SK-N-SH (cell line): ENCODE results near the gene MTREX. TPM values are rescaled to one million over a fixed set of nuclear protein-coding genes. Genes with fewer than 3 reads are reported as not detected.

Source experiments
- CTCF ChIA-PET: fragments of 300-600, 350-600 bp; formaldehyde crosslinking; extraction: SDS; loops from one replicate; lab custom pipeline; 2021; lab: Yijun Ruan, JAX
- POLR2A ChIA-PET: fragments of 350-600 bp; sonication (Branson Sonifier 250); formaldehyde crosslinking; extraction: SDS; loops from one replicate; lab custom pipeline; 2020; ENCODE audit warnings: antibody characterized with exemption, inconsistent platforms; lab: Yijun Ruan, JAX
- DNase-seq: peaks from one replicate; pipeline ENCODE4 v3.0.0; 2012
- H2AFZ ChIP-seq: fragments of 200-600 bp; sonication (generic); 2 replicates; pipeline ENCODE4 v1.8.1; 2016; ENCODE audit warnings: antibody characterized with exemption, mild to moderate bottlenecking, low read depth
- H3F3A ChIP-seq: fragments of 200-600 bp; sonication (generic); replicated peaks from 2 replicates; pipeline ENCODE3; 2016; ENCODE audit warnings: antibody characterized with exemption, mild to moderate bottlenecking; ENCODE audit not compliant: insufficient read depth
- H3K27ac ChIP-seq, 2 experiments: fragments of 200-500 bp in 1 of 2; fragments of 200-600 bp in 1 of 2; sonication (Bioruptor generic) in 1 of 2; sonication (generic), shearing (Covaris generic) in 1 of 2; 2 replicates each; pipeline versions ENCODE4 v1.5.1 to v1.6.1; 2014 to 2016; ENCODE audit warnings: low read depth in 2 of 2, inconsistent platforms in 1 of 2, low read length in 1 of 2, mild to moderate bottlenecking in 1 of 2, mixed read lengths in 1 of 2
- H3K27me3 ChIP-seq: fragments of 200-600 bp; sonication (generic), shearing (Covaris generic); 2 replicates; pipeline ENCODE4 v1.6.1; 2016; ENCODE audit warnings: mixed run types; ENCODE audit not compliant: insufficient read depth
- H3K36me3 ChIP-seq, 2 experiments: fragments of 200-500 bp in 1 of 2; fragments of 200-600 bp in 1 of 2; sonication (Bioruptor generic) in 1 of 2; sonication (generic) in 1 of 2; replicated peaks in 1 of 2; 2 replicates each; pipeline versions ENCODE3 to v1.5.1; 2014 to 2016; ENCODE audit warnings: low read length in 1 of 2, mild to moderate bottlenecking in 1 of 2; ENCODE audit not compliant: insufficient read depth in 2 of 2, control insufficient read depth in 1 of 2
- H3K4me1 ChIP-seq, 2 experiments: fragments of 200-500 bp in 1 of 2; fragments of 200-600 bp in 1 of 2; sonication (Bioruptor generic) in 1 of 2; sonication (generic), shearing (Covaris generic) in 1 of 2; 2 replicates each; pipeline versions ENCODE4 v1.5.1 to v1.6.1; 2014 to 2016; ENCODE audit warnings: low read depth in 1 of 2, low read length in 1 of 2, mixed run types in 1 of 2; ENCODE audit not compliant: insufficient read depth in 2 of 2, control insufficient read depth in 1 of 2
- H3K4me2 ChIP-seq: fragments of 200-600 bp; sonication (generic), shearing (Covaris generic); 2 replicates; pipeline ENCODE4 v1.6.1; 2017; ENCODE audit warnings: mixed run types
- H3K4me3 ChIP-seq, 2 experiments: fragments of 200-500 bp in 1 of 2; fragments of 200-600 bp in 1 of 2; sonication (Bioruptor generic) in 1 of 2; sonication (generic), shearing (Covaris generic) in 1 of 2; 2 replicates each; pipeline versions ENCODE4 v1.5.1 to v1.8.1; 2014 to 2016; ENCODE audit warnings: low read depth in 2 of 2, inconsistent platforms in 1 of 2, low read length in 1 of 2, mild to moderate bottlenecking in 1 of 2, mixed read lengths in 1 of 2, moderate library complexity in 1 of 2
- H3K79me2 ChIP-seq: fragments of 200-600 bp; sonication (generic); 2 replicates; pipeline ENCODE4 v1.8.1; 2017; ENCODE audit warnings: mild to moderate bottlenecking; ENCODE audit not compliant: insufficient read depth
- H3K9ac ChIP-seq: fragments of 200-600 bp; sonication (generic); 2 replicates; pipeline ENCODE4 v1.6.1; 2017; ENCODE audit warnings: mixed run types
- H3K9me2 ChIP-seq: fragments of 200-600 bp; sonication (generic); 2 replicates; pipeline ENCODE4 v1.6.1; 2017; ENCODE audit warnings: mixed run types
- H3K9me3 ChIP-seq: fragments of 200-600 bp; sonication (generic); 2 replicates; pipeline ENCODE4 v1.6.1; 2017; ENCODE audit warnings: mixed run types, mild to moderate bottlenecking, moderate library complexity
- H4K20me1 ChIP-seq: fragments of 200-600 bp; sonication (generic); 2 replicates; pipeline ENCODE4 v1.6.1; 2017; ENCODE audit warnings: mild to moderate bottlenecking, mixed run types; ENCODE audit not compliant: insufficient read depth
- FOXJ3 ChIP-seq: sonication (generic); formaldehyde crosslinking; IDR thresholded peaks from 2 replicates; pipeline ENCODE4 v1.5.1; 2020; ENCODE audit warnings: mild to moderate bottlenecking, missing genetic modification reagents
- NFIC ChIP-seq: IDR thresholded peaks from 2 replicates; pipeline ENCODE4 v1.4.0; 2012; ENCODE audit warnings: borderline replicate concordance
- RFX5 ChIP-seq: IDR thresholded peaks from 2 replicates; pipeline ENCODE4 v1.6.1; 2012; ENCODE audit warnings: mild to moderate bottlenecking, improper control_type of control experiment, low read length
- SIN3A ChIP-seq: IDR thresholded peaks from 2 replicates; pipeline ENCODE4 v1.6.1; 2012; ENCODE audit warnings: low read depth, mild to moderate bottlenecking, low read length, moderate library complexity, borderline replicate concordance
- WGBS: methylation state at CpG from one replicate; pipeline ENCODE4 v1.1.6; 2017; ENCODE audit warnings: low lambda C conversion rate; 5-methylcytosine and 5-hydroxymethylcytosine counted together
- polyA plus RNA-seq, 3 experiments: library from polyadenylated mRNA; depleted of rRNA; stranded (reverse); fragments of >200 nt; gene quantifications; 2 replicates each; pipeline ENCODE4 v1.2.3, GENCODE V29; 2012
- TF ChIP-seq, protein P1 (sequence below): IDR thresholded peaks from 2 replicates; pipeline ENCODE4 v1.4.0; 2012; ENCODE audit warnings: low read depth, borderline replicate concordance
- TF ChIP-seq, protein P2 (sequence below): fragments of 200-600 bp; sonication (generic); IDR thresholded peaks from 2 replicates; pipeline ENCODE4 v1.6.1; 2017; ENCODE audit warnings: antibody characterized with exemption, mild to moderate bottlenecking, moderate library complexity
- TF ChIP-seq, protein P3 (sequence below): IDR thresholded peaks from 2 replicates; pipeline ENCODE4 v1.4.0; 2012; ENCODE audit warnings: low read depth

Gene MTREX
- polyA plus RNA-seq, 1 of the 3 experiments (the other 2 are of a cell fraction) = 11.2 TPM

DNA sequence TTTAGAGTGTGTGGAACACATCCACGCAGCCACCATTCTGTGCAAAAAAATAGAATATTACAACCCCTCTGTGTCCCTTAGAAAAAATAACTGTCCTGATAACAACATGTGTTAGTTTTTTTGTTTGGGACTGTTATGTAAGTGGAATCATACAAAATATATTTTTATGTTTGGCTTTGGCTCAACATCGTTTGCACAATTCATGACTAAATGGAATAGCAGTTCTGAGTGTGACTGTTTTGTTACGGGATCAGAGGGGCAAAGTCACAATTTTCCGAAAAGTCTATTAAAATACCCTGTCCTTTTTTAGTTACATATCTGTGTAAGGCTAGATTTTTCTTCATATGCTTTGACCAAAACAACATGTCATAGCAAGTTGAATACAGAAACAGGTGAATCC lies 12.8 kb downstream of the MTREX start:
- Histone ChIP-seq H3F3A (no peaks in the 10 kb centered on the region), H3K79me2 (peaks cover 59% of the 10 kb centered on the region), H3K4me1 (no peaks in the 10 kb centered on the region; a peak in 1 of 4 replicates), H3K4me2 (no peak overlapping the region), H3K4me3 (no peak overlapping the region), H3K27ac (no peak overlapping the region), H3K36me3 (peaks cover 3 to 10% of the 10 kb centered on the region in 2 experiments), H2AFZ (no peak overlapping the region), H3K9me2 (no peaks in the 10 kb centered on the region), H4K20me1 (peaks cover 4% of the 10 kb centered on the region; the same call in 1 of the 2 replicates), H3K9me3 (no peaks in the 10 kb centered on the region), H3K27me3 (no peaks in the 10 kb centered on the region), H3K9ac (no peak overlapping the region)
- ChIA-PET POLR2A (no interaction called here), CTCF (interaction anchor here (0.8 to 1.4 kb wide), 2 partner anchors 12 to 22 kb away, joined by 3 read pairs; no protein-coding TSS in a partner anchor)
- TF ChIP-seq, protein P1, sequence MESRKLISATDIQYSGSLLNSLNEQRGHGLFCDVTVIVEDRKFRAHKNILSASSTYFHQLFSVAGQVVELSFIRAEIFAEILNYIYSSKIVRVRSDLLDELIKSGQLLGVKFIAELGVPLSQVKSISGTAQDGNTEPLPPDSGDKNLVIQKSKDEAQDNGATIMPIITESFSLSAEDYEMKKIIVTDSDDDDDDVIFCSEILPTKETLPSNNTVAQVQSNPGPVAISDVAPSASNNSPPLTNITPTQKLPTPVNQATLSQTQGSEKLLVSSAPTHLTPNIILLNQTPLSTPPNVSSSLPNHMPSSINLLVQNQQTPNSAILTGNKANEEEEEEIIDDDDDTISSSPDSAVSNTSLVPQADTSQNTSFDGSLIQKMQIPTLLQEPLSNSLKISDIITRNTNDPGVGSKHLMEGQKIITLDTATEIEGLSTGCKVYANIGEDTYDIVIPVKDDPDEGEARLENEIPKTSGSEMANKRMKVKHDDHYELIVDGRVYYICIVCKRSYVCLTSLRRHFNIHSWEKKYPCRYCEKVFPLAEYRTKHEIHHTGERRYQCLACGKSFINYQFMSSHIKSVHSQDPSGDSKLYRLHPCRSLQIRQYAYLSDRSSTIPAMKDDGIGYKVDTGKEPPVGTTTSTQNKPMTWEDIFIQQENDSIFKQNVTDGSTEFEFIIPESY = no peak
- TF ChIP-seq, protein P2, sequence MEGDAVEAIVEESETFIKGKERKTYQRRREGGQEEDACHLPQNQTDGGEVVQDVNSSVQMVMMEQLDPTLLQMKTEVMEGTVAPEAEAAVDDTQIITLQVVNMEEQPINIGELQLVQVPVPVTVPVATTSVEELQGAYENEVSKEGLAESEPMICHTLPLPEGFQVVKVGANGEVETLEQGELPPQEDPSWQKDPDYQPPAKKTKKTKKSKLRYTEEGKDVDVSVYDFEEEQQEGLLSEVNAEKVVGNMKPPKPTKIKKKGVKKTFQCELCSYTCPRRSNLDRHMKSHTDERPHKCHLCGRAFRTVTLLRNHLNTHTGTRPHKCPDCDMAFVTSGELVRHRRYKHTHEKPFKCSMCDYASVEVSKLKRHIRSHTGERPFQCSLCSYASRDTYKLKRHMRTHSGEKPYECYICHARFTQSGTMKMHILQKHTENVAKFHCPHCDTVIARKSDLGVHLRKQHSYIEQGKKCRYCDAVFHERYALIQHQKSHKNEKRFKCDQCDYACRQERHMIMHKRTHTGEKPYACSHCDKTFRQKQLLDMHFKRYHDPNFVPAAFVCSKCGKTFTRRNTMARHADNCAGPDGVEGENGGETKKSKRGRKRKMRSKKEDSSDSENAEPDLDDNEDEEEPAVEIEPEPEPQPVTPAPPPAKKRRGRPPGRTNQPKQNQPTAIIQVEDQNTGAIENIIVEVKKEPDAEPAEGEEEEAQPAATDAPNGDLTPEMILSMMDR = no peak
- WGBS = 96% methylated on average over 4 of the region's 4 CpGs
- DNase-seq = no peak

DNA sequence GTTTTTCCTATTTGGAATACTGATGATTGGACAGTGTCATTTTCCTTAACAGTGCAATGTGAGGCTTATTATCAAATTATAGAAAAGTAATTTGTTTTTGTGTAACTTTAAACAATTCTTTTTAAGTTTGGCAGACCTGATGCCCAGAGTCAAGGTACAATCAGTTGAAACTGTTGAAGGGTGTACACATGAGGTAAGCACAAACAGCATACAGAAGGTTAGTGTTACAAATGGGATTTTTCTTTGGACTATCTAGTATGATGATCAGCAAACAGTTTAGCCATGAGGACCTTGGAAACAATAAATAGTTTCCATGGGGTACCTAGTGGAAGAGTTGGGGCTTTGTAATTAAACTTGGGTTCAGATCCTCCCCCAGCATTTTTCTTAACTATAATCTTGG lies 16.2 kb downstream of the MTREX start:
- TF ChIP-seq SIN3A (no peak), RFX5 (no peak), NFIC (no peak), FOXJ3 (CRISPR knock-in tag) (no peak)
- TF ChIP-seq, protein P3, sequence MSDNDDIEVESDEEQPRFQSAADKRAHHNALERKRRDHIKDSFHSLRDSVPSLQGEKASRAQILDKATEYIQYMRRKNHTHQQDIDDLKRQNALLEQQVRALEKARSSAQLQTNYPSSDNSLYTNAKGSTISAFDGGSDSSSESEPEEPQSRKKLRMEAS = no peak
- H3K9ac ChIP-seq = no peak overlapping the region
- ChIA-PET CTCF (interaction anchor here (1.0 to 1.1 kb wide), 3 partner anchors 10 to 15 kb away, joined by 3 read pairs; no protein-coding TSS in a partner anchor), POLR2A (no interaction called here)
- no peak overlapping the region for H3K27ac ChIP-seq
- H3K79me2 ChIP-seq = peaks cover 27% of the 10 kb centered on the region
- H3K9me2 ChIP-seq = no peaks in the 10 kb centered on the region
- no peak overlapping the region for H3K4me3 ChIP-seq
- H3K9me3 ChIP-seq = no peaks in the 10 kb centered on the region
- H2AFZ ChIP-seq = no peak overlapping the region
- H3K4me1 ChIP-seq = no peaks in the 10 kb centered on the region; a peak in 1 of 4 replicates
- peaks cover 4% of the 10 kb centered on the region; the same call in 1 of the 2 replicates for H4K20me1 ChIP-seq
- DNase-seq = no peak
- H3F3A ChIP-seq = no peaks in the 10 kb centered on the region
- no peaks in the 10 kb centered on the region for H3K27me3 ChIP-seq
- peaks cover 12 to 27% of the 10 kb centered on the region in 2 experiments for H3K36me3 ChIP-seq
- H3K4me2 ChIP-seq = no peak overlapping the region
